ENCODE data around the gene AGGF1. TPM values are rescaled to one million over a fixed set of nuclear protein-coding genes. Genes with fewer than 3 reads are reported as not detected.
"Not testable (repeated sequence)": the region's sequence is repeated elsewhere in the genome, so short reads cannot be mapped to it uniquely, and the experiment has no call there.

Gene AGGF1
- total RNA-seq, 1 donor from 2014 or later: 14.5 TPM

- DNase-seq (ENCODE audit: missing footprints); intact Hi-C loops (cut with DNase I); ATAC-seq: not testable (repeated sequence)
Measured at GRCh38 chr5:77080479-77080878, 50.3 kb downstream of the AGGF1 start.

- ATAC-seq (no peak), DNase-seq (ENCODE audit: missing footprints) (no peak)
- intact Hi-C loops (cut with DNase I): no loop called here
Measured at GRCh38 chr5:77080905-77081304, 50.7 kb downstream of the AGGF1 start.

- no peak for DNase-seq (ENCODE audit: missing footprints)
- ATAC-seq: no peak
- intact Hi-C loops (cut with DNase I): no loop called here
Measured at GRCh38 chr5:77082280-77082679, 52.1 kb downstream of the AGGF1 start.

- ATAC-seq: no peak
- no peak for DNase-seq (ENCODE audit: missing footprints)
- intact Hi-C loops (cut with DNase I): no loop called here
Measured at GRCh38 chr5:77083088-77083487, 52.9 kb downstream of the AGGF1 start.

GRCh38 chr5:77086368-77086688 is 56.1 kb downstream of the AGGF1 start:
- ATAC-seq: no peak
- intact Hi-C loops (cut with DNase I): loop anchor here (5.0 kb wide), 1 partner anchor 406 kb away; the partner anchor contains the start of gene WDR41
- DNase-seq (ENCODE audit: missing footprints): no peak

GRCh38 chr5:77086689-77087483 is 56.7 kb downstream of the AGGF1 start, which contains the start of gene ZBED3:
Gene ZBED3, minus strand, starts transcription at chr5:77087285. Its CDS starts 9,407 bp downstream, at chr5:77077878.
- ATAC-seq (peak; percentile 83), DNase-seq (ENCODE audit: missing footprints) (peak; percentile 82)
- intact Hi-C loops (cut with DNase I): loop anchor here (5.0 kb wide), 1 partner anchor 405 kb away; the partner anchor contains the start of gene WDR41

GRCh38 chr5:77087484-77088261 is 57.5 kb downstream of the AGGF1 start:
- intact Hi-C loops (cut with DNase I): loop anchor here (5.0 kb wide), 1 partner anchor 405 kb away; the partner anchor contains the start of gene WDR41
- ATAC-seq (peak; percentile 62), DNase-seq (ENCODE audit: missing footprints) (no peak)

- no peak for DNase-seq (ENCODE audit: missing footprints)
- intact Hi-C loops (cut with DNase I): no loop called here
- no peak for ATAC-seq
Measured at GRCh38 chr5:77095189-77095588, 65.0 kb downstream of the AGGF1 start.

GRCh38 chr5:77101298-77101697 is 71.1 kb downstream of the AGGF1 start:
- ATAC-seq: no peak
- no peak for DNase-seq (ENCODE audit: missing footprints)
- intact Hi-C loops (cut with DNase I): no loop called here

- intact Hi-C loops (cut with DNase I): no loop called here
- ATAC-seq (no peak), DNase-seq (ENCODE audit: missing footprints) (no peak)
Measured at GRCh38 chr5:77102549-77102948, 72.3 kb downstream of the AGGF1 start.

GRCh38 chr5:77103457-77103856 is 73.3 kb downstream of the AGGF1 start:
- DNase-seq (ENCODE audit: missing footprints): no peak
- intact Hi-C loops (cut with DNase I): no loop called here
- ATAC-seq: no peak

- intact Hi-C loops (cut with DNase I): no loop called here
- DNase-seq (ENCODE audit: missing footprints): no peak
- ATAC-seq: no peak
Measured at GRCh38 chr5:77104813-77105212, 74.6 kb downstream of the AGGF1 start.

GRCh38 chr5:77107035-77107434 is 76.8 kb downstream of the AGGF1 start:
- DNase-seq (ENCODE audit: missing footprints); intact Hi-C loops (cut with DNase I); ATAC-seq: not testable (repeated sequence)

Other genes with a start within 250 kb of the AGGF1 start
- 0.73 TPM for gene F2RL1, start 211.4 kb upstream of the AGGF1 start, total RNA-seq
- gene S100Z, start 180.4 kb upstream of the AGGF1 start, total RNA-seq: not detected
- gene CRHBP, start 77.4 kb upstream of the AGGF1 start, total RNA-seq: 1.3 TPM
- gene ZBED3, start 56.9 kb downstream of the AGGF1 start, total RNA-seq: 6.5 TPM
- 1.0 TPM for gene PDE8B, start 180.3 kb downstream of the AGGF1 start, total RNA-seq